H4 (cell line): ENCODE results near the gene COL5A1. TPM values are rescaled to one million over a fixed set of nuclear protein-coding genes. Genes with fewer than 3 reads are reported as not detected.

Experiments
- DNase-seq: peaks from one replicate; pipeline ENCODE4 v3.0.0-alpha.2; 2015; ENCODE audit warnings: low spot score
- total RNA-seq: library from RNA; depleted of rRNA; stranded (reverse); fragments of >200 nt; shearing (Covaris generic); gene quantifications from 2 replicates; pipeline ENCODE4 v1.2.3, GENCODE V29; 2014

COL5A1 gene
- total RNA-seq, 1 experiment from 2014 or later: 32.1 TPM

DNA sequence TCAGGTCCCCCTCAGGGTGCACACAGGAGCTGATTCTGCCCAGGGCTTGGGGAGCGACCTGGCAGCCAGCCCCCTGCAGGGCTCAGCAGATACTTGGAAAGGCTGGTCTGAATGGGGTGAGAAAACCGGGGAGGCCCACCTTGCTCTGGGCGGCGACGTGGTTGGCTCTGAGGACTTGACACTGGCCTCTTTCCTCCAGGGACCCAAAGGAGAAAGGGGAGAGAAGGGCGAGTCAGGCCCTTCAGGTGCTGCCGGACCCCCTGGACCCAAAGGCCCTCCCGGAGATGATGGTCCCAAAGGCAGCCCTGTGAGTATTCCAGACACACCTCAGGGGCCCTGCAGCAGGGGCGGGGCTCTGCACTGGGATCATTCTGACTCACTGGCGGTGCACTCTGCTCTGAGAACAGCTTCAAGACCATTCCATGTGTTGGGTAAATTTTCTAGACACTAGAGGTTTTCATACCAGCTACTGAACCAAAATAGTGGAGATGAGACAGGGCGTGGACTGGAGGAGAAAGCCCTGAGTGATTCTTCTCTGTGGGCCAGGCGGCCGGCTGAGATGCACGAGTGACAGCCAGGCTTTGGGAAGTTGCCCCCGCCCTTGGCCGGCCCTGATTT is 173.1 kb downstream of the COL5A1 start:
- DNase-seq: no peak

DNA sequence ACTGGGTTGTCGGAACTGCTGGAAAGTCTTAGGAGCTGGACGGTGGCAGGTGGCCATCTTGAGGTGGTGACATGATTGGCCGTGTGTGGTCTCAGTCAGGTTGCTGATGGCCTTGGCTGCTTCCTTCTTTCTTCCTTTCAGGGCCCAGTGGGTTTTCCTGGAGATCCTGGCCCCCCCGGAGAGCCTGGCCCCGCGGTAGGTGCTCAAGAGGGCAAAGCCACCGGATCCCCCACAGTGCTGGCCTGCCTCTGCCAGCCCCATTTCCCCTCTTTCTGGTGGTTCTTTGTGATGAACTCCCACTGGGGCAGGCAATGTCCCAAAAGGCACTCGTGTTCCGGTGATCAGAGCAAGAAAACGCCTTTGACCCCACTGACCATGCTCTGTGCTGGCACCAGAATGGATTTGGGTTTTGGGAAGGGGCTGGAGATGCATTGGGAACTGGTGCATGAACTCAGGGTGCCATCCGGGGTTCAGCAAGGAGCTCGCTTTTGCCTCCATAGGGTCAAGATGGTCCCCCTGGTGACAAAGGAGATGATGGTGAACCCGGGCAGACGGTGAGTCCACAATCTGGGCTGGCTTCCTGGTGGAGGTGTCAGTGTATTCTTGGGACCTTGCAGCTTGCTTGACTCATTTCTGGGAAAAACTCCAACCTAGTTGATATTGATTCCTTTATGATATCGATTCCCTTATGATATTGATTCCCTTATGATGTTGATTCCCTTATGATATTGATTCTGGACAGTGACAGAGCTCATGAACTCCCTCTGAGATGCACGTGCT is 174.0 kb downstream of the COL5A1 start:
- no peak for DNase-seq

DNA sequence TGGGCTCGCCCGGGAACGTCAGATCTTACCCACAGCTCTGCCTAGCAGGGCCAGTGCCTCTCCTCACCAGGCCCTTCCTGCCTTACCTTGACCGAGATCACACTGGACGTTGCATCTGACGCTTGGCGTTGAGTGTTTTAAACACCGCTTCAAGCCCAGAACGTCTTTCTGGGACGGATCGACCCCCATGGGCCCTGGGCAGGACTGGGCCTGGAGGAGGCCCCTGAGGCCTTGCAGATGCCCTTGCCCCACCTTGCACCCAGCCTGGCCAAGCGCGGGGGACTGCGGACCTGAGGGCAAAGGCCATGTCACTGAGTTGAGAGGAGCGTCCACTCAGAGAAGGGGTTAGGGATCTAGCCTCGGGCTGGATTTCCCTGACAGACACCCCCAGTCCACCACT is 174.7 kb downstream of the COL5A1 start:
- no peak for DNase-seq

DNA sequence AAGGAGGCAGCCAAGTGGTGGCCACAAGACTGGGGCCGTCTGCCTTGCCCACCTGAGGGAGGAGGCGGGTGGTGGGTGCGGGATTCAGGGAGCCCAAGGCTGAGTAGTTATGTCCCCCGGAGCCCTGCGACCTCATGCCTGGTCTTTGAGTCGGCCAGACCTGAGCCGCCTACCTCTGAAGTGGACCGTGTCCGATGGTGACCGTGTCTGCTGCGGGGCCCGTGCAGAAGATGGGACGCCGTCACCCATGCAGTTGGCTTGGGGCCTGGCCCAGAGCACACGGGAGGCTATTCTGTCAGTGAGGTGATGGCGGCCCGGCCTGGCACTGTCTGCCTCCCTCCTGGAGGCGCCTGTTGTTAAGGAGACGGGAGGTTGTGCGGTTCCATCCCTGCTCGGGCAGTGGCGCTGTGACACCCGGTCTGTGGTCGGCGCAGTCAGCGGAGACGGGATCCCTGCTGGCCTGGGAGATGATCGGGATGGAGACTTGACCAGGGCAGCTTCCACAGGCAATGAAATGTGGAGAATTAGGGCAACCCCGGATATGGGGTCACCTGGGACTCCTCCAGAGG is 176.5 kb downstream of the COL5A1 start:
- DNase-seq: no peak

DNA sequence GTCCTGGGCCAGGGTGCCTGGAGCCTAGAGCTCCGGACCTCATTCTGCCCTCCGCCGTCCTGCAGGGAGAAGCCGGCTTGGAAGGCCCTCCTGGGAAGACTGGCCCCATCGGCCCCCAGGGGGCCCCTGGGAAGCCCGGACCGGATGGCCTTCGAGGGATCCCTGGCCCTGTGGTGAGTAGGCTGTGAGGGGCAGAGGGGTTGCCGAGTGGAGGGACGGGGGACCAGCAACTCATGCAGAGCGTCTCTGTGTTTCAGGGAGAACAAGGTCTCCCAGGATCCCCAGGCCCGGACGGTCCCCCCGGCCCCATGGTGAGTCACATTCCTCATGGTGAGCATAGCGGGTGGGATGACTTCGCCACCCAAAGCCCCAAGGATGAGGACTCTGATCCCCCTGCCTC is 177.0 kb downstream of the COL5A1 start:
- DNase-seq: no peak

DNA sequence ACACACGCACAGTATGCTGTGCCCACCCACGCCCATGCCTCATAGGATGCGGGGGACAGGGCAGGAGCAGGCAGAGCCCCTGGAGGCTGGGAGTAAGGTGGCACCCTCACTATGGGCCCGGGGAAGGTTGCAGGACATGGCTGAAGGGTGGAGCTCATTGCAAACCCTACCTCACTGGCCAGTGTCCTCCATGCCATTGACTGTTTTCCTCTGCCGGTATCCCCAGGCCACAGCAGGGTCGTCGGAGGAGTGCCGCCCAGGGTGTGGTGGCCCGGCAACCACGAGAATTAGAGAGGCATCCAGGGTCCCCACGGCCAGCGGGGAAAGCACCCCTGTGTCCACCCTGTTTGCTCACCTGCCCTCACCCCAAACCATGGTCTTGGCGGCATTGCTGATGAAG is 179.3 kb downstream of the COL5A1 start:
- DNase-seq: no peak

DNA sequence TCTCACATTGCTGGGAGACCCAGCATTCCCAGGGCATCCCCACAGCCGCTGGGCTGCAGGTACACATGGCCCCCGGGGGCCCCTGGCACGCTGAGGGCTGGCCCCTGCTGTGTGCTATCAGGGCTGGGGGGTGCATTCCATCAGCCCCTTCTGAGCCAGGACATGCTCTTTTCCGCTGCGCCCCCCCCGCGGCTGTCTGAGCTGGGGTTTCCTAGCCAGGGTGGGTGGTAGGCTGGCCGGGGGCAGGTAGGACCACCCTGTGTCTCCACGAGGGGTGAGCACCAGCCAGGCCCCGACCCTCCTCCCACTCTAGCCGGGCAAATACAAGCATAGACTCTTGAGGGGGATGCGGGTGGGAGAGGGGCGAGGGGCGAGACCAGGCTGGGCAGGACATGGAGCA is 180.9 kb downstream of the COL5A1 start:
- DNase-seq: no peak

DNA sequence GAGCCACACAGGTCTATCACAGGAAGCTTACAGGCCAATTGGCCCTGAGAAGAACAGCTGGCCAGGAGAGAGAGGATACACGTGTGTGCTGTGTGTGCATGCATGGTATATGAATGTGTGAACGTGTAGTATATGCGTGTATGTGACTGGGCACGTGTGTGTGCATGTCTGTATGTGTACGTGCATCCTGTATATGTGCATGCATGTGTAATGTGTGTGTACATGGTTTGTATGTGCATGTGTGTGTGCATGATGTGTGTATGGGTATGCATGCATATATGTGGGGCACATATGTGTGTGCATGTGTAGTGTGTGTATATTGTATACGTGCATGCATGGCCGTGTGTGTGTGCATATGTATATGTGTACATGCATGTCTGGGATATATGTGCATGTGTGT is 182.0 kb downstream of the COL5A1 start:
- DNase-seq: no peak

DNA sequence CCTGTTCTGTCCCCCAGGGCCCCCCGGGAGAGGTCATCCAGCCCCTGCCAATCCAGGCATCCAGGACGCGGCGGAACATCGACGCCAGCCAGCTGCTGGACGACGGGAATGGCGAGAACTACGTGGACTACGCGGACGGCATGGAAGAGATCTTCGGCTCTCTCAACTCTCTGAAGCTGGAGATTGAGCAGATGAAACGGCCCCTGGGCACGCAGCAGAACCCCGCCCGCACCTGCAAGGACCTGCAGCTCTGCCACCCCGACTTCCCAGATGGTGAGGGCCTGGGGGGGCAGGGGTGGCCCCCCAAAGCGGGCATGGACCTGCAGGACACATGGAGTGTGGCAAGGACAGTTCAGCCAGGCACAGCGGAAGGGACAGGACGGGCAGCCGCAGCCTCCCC is 183.0 kb downstream of the COL5A1 start:
- DNase-seq: no peak

DNA sequence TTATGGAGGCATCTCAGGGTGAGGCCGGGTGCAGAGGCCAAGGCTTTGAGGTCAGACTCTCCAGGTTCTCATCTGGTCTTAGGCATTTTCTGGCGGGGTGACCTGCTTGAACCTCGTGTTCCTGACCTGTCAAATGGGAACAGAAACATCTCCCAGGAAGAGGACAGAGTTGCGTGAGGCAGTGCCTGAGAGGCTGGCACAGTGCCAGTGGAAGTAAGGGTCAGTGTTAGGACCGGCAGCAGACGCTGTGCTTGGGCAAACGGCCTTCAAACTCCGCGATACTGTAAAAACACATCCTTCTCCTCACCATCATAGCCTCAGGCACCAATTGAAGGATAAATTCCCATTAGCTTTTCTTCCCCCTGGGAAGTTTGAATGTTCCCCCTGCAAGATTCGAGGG is 183.4 kb downstream of the COL5A1 start:
- no peak for DNase-seq

DNA sequence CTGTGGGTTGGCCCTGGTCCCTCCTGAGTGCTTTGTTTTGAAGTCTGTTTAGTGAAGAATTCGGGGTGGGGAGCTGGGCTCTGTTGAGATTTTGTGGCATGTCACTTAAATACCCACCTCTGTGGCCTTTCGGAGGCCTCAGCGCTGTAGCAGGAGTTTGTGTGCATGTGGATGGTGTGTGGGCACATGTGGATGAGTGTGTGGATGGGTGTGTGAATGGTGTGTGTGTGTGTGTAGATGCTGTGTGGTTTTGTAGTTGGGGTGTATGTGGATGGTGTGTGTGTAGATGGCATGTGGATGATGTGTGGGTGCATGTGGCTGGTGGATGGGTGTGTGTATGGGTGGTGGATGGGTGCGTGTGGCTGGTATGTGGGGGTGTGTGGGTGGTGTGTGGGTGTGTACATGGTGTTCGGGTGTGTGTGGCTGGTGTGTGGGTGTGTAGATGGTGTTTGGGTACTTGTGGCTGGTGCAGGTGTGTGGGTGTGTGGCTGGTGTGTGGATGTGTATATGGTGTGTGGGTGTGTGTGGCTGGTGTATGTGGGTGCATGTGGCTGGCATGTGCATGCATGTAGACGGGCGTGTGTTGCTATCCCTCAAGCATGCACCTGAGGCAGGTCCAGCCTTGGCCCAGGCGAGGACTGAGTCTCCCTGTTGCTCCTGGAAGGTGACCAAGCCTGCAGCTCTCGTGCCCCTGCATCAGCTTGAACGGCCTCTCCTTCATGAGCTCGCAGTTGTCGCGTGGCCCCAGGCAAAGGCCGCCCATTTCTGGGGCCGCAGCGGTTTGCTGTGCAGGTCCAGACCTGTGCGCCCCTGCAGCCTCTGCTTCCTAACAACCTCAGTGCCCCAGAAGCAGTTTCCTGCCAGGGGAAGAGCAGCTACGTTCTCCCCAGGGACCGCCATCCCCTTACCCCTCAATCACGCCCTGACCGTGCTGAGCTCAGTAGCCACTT is 185.0 kb downstream of the COL5A1 start:
- DNase-seq: no peak

DNA sequence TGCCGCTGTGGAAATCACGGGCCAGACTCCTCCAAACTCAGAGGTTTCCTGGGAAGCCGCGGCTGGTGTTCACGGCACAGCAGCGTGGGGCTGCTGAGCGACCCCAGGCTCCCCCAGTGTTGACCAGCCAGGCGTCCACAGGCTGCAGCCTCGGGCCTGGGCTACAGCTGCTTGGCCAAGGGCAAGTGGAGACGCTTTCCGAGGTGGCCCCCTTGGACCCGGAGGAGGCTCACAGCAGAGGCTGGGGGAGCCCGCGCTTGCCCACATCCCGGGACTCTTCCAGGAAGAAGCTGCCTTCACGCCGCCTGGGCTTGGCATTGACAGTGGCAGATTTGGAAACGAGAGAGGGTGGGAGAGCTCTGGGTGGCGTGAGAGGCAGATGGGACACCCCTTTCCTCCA is 186.0 kb downstream of the COL5A1 start:
- DNase-seq: no peak

DNA sequence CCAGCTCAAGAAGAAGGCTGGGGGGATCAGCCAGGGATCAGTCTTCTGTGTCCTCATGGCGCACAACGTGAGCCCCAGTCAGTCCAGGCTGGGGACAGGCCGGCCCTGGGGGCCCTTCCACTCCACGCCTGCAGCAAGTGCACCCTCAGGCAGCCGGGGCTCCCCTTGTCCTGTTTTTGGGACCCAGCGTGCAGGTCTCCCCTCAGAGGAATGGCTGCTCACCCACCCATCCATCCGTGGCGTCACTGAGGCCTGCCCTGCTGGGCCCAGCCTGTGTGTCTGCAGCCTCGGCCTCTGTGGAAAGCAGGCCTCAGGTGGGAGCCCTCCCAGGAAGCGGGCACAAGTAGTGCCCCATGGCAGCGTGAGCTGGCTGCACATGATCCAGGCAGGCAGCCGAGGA is 186.4 kb downstream of the COL5A1 start:
- DNase-seq: no peak

DNA sequence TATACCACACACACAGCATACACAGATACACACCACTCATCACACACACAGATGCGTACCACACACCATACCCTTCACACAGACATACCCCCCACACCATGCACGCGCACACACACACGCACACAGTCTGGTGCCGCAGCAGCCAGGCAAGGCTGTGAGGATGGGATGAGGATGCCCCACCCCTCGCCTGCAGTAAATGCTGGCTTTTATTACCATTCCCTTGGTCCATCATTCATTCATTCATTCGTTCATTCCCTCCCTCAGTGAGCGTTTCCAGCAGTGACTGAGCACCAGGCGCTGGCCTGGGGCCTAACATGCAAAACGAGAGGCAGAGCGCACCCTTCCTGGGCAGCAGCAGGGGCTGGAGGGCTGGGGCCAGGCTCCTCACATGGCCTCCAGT is 187.3 kb downstream of the COL5A1 start:
- DNase-seq: no peak

DNA sequence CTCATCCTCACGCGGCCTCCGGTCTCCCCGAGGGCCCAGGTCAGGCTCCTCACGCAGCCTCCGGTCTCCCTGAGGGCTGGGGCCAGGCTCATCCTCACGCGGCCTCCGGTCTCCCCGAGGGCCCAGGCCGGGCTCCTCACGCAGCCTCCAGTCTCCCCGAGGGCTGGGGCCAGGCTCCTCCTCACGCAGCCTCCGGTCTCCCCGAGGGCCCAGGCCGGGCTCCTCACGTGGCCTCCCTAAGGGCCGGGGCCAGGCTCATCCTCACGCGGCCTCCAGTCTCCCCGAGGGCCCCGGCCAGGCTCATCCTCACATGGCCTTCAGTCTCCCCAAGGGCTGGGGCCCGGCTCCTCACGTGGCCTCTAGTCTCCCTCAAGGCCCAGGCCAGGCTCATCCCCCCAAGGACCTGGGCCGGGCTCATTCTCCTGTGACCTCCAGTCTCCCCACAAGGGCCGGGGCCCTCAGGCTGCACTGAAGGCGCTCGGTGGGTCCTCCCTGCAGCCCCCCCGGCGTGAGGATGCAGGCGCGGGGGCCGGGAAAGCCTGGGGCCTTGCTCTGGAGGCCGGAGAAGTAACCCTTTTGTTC is 187.8 kb downstream of the COL5A1 start:
- no peak for DNase-seq

DNA sequence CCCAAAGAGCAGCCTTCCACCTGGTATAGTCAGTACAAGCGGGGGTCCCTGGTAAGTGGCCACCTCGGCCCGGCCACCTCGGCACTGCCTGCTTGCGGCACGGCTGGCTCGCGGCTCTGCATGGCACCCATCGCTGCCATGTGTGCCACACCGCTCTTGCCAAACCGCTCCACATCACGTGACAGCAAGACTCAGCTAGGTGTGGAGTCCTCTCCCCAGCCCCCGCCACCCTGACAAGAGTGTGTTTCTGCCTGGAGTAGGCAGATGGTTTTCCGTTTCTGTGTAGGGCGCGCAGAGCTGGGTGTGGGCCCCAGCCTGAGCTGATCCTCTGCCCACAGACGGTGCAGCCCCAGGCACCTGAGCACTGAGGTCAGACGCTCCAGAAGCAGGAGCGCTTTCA is 188.5 kb downstream of the COL5A1 start:
- DNase-seq: no peak

DNA sequence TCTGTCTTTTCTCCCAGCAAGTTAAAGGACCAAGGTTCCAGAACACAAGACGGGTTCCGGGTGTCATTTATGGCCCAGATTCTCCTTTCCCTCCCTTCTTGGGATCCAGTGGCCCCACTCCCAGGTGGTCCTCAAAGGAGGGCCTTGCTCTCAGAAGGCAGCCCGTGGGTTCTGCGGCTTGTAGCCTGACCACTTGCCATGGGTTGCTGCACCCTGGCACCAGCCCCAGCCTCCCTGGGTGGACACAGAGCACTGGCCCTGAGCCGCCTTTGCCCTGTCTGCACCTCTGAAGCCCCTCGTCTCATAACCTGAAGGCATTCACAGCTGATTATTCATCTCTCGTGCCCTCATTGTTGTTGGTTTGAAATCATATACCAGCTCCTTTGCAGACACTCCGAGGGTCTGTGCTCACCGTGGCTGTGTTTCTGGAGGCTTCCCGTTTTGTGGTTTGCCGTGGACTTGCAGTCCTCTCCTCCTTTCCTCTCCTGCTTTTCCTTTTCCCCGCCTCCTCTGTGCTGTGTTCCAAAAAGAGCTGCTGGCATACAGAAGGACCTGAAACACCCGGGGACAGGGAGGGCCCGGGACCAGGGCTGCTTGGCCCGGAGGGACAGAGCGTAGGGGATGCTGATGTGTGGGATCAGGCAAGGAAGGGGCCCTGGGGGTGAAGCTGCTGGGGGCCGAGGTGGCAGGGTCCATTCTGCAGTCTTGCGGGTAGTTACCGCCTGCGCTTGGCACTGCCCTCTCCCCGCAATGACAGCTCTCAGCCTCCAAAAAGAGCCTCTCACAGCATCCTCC is 189.5 kb downstream of the COL5A1 start:
- DNase-seq: no peak

DNA sequence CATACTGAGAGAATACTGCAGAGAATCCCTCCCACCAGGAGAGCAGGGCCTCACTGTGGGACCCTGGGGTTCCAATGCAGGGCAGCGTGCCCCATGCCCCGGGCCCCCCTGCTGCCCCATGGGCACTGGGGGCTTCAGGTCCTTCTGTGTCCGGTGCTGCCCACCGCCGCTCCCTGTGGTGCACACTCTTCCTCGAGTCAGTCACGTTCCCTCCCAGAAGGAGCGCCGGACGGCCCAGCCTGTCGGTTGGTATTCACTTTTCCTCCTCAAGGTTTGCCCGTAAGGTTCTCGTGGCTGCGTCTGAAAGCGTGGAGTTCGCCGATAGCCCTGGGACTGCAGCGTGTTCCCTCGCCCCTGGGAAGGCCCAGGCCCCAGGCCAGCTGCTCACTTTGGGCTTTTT is 190.9 kb downstream of the COL5A1 start:
- no peak for DNase-seq

DNA sequence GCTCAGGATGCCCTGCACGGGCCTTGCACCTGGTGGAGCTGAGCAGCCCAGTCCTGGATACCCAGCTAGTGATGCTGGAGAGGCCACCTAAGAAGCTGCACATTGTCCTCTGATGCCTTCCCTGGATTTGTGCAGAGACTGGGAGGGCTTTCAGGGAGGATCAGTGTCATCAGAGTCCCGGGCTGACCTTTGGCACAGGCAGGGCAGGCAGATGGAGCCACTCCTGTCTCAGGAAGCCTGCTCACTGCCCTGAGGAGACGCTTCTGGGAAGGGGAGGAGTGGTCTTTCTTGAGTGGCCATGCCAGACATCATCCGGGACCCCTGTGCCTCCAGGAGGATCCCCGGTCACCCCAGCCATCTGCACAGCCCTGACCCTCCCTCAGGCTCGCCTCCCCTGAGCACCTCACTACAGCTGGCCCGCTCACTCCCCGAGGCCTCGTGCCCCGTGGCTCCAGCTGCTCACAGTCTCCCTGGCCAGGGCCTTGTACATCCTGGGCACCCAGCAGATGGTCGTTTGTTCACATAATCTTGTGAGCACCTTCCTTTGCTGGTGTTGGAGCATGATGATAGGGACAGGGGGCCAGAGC is 191.8 kb downstream of the COL5A1 start:
- no peak for DNase-seq

DNA sequence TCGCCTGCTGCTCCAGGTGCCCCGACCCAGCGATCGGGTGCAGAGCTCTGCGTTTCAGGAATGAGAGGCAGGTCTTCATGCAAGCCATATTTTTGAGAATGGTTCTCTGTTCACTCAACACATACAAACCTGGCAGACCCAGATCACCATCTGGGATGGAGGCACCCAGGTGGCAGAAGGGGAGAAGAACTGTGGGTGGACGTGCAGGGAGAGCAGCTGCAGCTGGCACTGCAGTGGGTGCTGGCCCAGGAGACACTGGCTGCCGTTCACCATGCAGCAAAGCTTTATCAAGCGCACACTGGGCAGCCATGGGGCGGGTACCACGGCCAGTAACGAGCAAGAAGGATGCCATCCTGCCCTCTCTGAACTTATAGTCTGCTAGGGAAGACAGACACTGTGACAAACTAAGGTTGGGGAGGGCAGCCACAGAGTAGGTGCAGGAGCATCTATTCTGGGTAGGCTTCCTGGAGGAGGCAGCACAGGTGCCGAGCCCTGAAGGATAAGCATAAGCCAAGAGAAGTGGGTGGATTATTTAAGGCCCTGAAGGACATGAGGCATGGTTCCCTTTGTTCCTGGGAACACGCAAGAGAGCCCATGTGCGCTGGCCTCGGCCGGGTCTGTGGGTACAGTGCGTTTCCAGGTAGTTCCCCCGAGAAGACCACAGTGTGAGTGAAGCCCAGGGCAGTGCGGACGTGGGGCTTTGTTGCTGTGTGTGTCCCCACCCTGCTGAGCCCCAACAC is 192.8 kb downstream of the COL5A1 start:
- no peak for DNase-seq
